Peyer's patch (tissue), 4 donors: ENCODE data around the gene TAMALIN.

ENCODE experiments used
- POLR2A ChIP-seq, 2 donors: fragments of 450-650 bp; IDR thresholded peaks; one replicate each; pipeline ENCODE4 v1.5.1; 2017; ENCODE audit warnings: antibody characterized with exemption in 2 of 2, mild to moderate bottlenecking in 2 of 2, moderate library complexity in 2 of 2
- TF ChIP-seq, protein P1 (sequence below), 6 experiments: fragments of 450-650 bp in 4 of 6; fragments of 200-600 bp in 2 of 6; sonication (generic) in 1 of 6; IDR thresholded peaks; one replicate each; pipeline ENCODE4 v1.5.1; 2017 to 2019; ENCODE audit warnings: antibody characterized with exemption in 6 of 6, mild to moderate bottlenecking in 3 of 6, moderate library complexity in 1 of 6

DNA sequence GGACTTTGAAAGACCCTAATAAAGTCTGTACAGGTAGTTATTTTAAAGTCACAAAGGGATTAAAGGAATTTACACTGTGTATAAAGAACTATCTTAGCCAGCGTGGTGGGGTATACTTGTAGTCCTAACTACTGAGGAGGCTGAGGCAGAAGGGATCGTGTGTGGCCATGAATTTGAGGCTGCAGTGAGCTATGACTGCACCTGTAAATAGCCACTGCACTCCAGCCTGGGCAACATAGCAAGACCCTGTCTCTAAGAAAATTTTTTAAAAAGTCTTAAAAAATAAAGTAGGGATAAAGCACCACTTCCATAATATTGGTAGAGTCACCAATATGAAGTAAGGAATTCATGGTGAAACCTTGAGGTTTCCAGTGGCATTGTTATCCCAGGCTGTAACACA lies 37.1 kb upstream of the TAMALIN start:
- TF ChIP-seq, protein P1, sequence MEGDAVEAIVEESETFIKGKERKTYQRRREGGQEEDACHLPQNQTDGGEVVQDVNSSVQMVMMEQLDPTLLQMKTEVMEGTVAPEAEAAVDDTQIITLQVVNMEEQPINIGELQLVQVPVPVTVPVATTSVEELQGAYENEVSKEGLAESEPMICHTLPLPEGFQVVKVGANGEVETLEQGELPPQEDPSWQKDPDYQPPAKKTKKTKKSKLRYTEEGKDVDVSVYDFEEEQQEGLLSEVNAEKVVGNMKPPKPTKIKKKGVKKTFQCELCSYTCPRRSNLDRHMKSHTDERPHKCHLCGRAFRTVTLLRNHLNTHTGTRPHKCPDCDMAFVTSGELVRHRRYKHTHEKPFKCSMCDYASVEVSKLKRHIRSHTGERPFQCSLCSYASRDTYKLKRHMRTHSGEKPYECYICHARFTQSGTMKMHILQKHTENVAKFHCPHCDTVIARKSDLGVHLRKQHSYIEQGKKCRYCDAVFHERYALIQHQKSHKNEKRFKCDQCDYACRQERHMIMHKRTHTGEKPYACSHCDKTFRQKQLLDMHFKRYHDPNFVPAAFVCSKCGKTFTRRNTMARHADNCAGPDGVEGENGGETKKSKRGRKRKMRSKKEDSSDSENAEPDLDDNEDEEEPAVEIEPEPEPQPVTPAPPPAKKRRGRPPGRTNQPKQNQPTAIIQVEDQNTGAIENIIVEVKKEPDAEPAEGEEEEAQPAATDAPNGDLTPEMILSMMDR (IDR thresholded peaks at IDR 0.05) = no peak
- TF ChIP-seq POLR2A (IDR thresholded peaks at IDR 0.05) = no peak
